ENCODE measurements around the gene NTSR1. TPM values are rescaled to one million over a fixed set of nuclear protein-coding genes. Genes with fewer than 3 reads are reported as not detected.

Gene NTSR1
- total RNA-seq, 1 experiment from 2014 or later, result 15.9 TPM

DNA sequence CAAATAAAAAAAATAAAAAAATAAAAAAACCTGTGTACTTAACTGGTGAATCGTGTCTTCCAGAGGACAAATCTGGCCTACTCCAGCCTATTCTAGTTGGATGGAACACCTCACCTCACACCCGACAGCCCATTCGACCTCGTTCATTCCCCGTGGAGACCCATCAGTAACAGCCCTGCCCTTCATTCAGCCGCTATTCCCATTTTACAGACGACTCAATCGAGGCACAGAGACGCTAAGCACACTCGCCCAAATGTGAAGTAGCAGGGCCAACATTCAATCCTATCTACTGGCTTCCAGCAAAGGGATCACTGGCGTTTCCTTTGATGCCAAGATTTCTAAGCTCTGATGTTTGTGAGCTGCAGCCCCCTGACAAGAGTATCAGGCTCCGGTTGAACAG lies 1.8 kb upstream of the NTSR1 start:
- H3K4me3 ChIP-seq (ENCODE audit: low read depth, low read length, poor library complexity, severe bottlenecking), result no peak overlapping the region
- no peak for DNase-seq (ENCODE audit: low spot score)
- intact Hi-C loops (cut with micrococcal nuclease; ENCODE audit: unreplicated experiment), result no loop called here
- BruUV-seq (replicated peaks), result no TSS peak
- TF ChIP-seq CTCF (conservative IDR thresholded peaks at IDR 0.05; ENCODE audit: low read depth, low read length) (no peak), EZH2 (IDR thresholded peaks at IDR 0.05; ENCODE audit: borderline replicate concordance, low read depth, low read length, poor library complexity, severe bottlenecking) (no peak)
- no peaks in the 10 kb centered on the region for H3K36me3 ChIP-seq (ENCODE audit: insufficient read depth, low read length, poor library complexity, severe bottlenecking)
- POLR2A ChIA-PET (ENCODE audit: low non-redundant PET), result no interaction called here
- no peaks in the 10 kb centered on the region for H3K9me3 ChIP-seq (ENCODE audit: low read depth, low read length, poor library complexity, severe bottlenecking)
- peaks cover 4% of the 10 kb centered on the region for H3K27me3 ChIP-seq (replicated peaks; ENCODE audit: insufficient read depth, low read depth, low read length, poor library complexity)
- CTCF ChIA-PET, result interaction anchor here (0.6 to 1.0 kb wide), 2 partner anchors 28 to 85 kb away, joined by 3 to 4 read pairs; no protein-coding TSS in a partner anchor
- no peak overlapping the region for H3K27ac ChIP-seq (ENCODE audit: low read depth, low read length, poor library complexity, severe bottlenecking)
- peaks cover 58% of the 10 kb centered on the region for H3K4me1 ChIP-seq (ENCODE audit: insufficient read depth, low read length, poor library complexity, severe bottlenecking)

DNA sequence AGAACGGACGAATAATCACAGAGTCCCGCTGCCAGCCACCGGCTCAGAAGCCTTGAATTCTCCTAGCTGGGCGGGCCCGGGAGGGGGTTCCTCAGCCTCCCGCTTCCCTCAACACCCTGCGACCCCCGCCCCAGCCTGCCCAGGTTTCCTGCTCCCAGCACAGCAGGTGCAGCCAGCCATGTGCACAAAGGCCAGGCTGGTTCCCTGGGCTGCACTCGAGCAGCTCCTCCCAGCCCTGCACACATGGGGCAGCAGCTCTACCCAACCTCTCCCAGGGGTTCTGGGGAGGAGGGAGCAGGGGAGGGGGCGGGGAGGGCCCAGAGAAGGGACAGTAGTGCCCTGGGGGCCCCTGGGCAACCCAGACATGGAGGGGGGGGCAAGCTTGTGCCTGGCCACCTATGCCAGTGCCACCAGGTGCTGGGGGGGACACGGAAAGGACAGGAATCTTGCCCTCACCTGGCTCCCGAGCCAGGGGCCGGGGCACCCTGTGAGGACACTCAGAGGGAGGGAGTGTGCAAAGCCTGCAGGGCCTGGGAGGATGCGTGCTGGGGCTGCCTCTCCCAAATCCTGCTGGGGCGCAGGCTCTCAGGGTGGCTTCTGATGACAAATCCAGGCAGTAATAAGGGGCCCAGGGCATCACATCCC lies 1.2 kb upstream of the NTSR1 start:
- POLR2A ChIA-PET (ENCODE audit: low non-redundant PET), result interaction anchor here (1.0 kb wide), 1 partner anchor 16 kb away, joined by 4 read pairs; no protein-coding TSS in a partner anchor
- Histone ChIP-seq H3K9me3 (ENCODE audit: low read depth, low read length, poor library complexity, severe bottlenecking) (no peaks in the 10 kb centered on the region), H3K4me1 (ENCODE audit: insufficient read depth, low read length, poor library complexity, severe bottlenecking) (peaks cover 58% of the 10 kb centered on the region), H3K27ac (ENCODE audit: low read depth, low read length, poor library complexity, severe bottlenecking) (no peak overlapping the region), H3K4me3 (ENCODE audit: low read depth, low read length, poor library complexity, severe bottlenecking) (no peak overlapping the region), H3K36me3 (ENCODE audit: insufficient read depth, low read length, poor library complexity, severe bottlenecking) (no peaks in the 10 kb centered on the region), H3K27me3 (replicated peaks; ENCODE audit: insufficient read depth, low read depth, low read length, poor library complexity) (peaks cover 4% of the 10 kb centered on the region)
- CTCF ChIA-PET, result interaction anchor here (0.6 to 1.0 kb wide), 2 partner anchors 28 to 84 kb away, joined by 3 to 4 read pairs; no protein-coding TSS in a partner anchor
- TF ChIP-seq CTCF (conservative IDR thresholded peaks at IDR 0.05; ENCODE audit: low read depth, low read length), result no peak
- TF ChIP-seq EZH2 (IDR thresholded peaks at IDR 0.05; ENCODE audit: borderline replicate concordance, low read depth, low read length, poor library complexity, severe bottlenecking), result no peak
- no TSS peak for BruUV-seq (replicated peaks)
- DNase-seq (ENCODE audit: low spot score), result no peak
- intact Hi-C loops (cut with micrococcal nuclease; ENCODE audit: unreplicated experiment), result no loop called here

- Histone ChIP-seq H3K27ac (ENCODE audit: low read depth, low read length, poor library complexity, severe bottlenecking) (peak overlapping the region; percentile 57), H3K4me3 (ENCODE audit: low read depth, low read length, poor library complexity, severe bottlenecking) (peak overlapping the region; percentile 60), H3K9me3 (ENCODE audit: low read depth, low read length, poor library complexity, severe bottlenecking) (no peaks in the 10 kb centered on the region), H3K27me3 (replicated peaks; ENCODE audit: insufficient read depth, low read depth, low read length, poor library complexity) (peaks cover 4% of the 10 kb centered on the region), H3K36me3 (ENCODE audit: insufficient read depth, low read length, poor library complexity, severe bottlenecking) (no peaks in the 10 kb centered on the region), H3K4me1 (ENCODE audit: insufficient read depth, low read length, poor library complexity, severe bottlenecking) (peaks cover 58% of the 10 kb centered on the region)
- ChIA-PET CTCF (interaction anchor here (1.0 kb wide), 1 partner anchor 83 kb away, joined by 4 read pairs; no protein-coding TSS in a partner anchor), POLR2A (ENCODE audit: low non-redundant PET) (interaction anchor here (1.0 kb wide), 1 partner anchor 17 kb away, joined by 4 read pairs; no protein-coding TSS in a partner anchor)
- no TSS peak for BruUV-seq (replicated peaks)
- intact Hi-C loops (cut with micrococcal nuclease; ENCODE audit: unreplicated experiment), result loop anchor here (1.0 kb wide), 1 partner anchor 27 kb away; no protein-coding TSS in a partner anchor
- DNase-seq (ENCODE audit: low spot score), result peak; percentile 73
- no peak for TF ChIP-seq EZH2 (IDR thresholded peaks at IDR 0.05; ENCODE audit: borderline replicate concordance, low read depth, low read length, poor library complexity, severe bottlenecking)
- peak; percentile 51 for TF ChIP-seq CTCF (conservative IDR thresholded peaks at IDR 0.05; ENCODE audit: low read depth, low read length)
Observed at GRCh38 chr20:62707921-62708521, 615 bp upstream of the NTSR1 start.
